ENCODE data around the gene STXBP4.

The STXBP4 gene

DNA sequence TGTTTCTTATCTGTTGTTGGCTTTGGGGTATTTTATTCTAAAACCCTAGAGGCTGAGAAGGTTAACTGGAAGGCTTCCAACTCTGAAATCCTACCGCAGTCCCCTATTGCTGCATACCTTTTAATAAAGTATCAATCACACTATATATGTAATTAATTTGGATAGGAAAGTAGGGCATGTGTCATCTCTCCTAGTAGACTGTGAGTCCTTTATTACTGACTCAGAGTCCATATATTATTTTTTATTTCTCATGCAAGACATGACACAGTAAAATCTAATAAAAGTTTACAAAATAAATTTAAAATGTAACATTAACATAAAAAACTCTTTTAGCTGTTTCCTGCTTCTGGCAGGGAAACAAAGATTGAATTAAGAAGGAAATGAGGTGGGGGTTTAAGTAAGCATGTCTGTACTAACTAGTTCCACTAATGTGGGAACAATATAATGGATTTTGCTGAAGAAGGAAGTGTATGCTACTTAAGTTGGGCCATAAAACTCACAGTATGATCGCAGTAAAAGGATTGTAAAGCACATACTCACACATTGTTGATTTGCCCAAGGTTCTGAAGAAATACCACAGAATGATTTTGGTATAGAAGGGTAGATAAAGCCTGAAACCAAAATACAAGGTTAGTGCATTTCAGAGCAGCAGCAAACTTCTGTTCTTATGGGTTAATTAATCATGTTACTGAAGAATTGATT, 198.6 kb downstream of the STXBP4 start:
- DNase-seq (ENCODE audit: low read depth in 2 of 2) = no peak

DNA sequence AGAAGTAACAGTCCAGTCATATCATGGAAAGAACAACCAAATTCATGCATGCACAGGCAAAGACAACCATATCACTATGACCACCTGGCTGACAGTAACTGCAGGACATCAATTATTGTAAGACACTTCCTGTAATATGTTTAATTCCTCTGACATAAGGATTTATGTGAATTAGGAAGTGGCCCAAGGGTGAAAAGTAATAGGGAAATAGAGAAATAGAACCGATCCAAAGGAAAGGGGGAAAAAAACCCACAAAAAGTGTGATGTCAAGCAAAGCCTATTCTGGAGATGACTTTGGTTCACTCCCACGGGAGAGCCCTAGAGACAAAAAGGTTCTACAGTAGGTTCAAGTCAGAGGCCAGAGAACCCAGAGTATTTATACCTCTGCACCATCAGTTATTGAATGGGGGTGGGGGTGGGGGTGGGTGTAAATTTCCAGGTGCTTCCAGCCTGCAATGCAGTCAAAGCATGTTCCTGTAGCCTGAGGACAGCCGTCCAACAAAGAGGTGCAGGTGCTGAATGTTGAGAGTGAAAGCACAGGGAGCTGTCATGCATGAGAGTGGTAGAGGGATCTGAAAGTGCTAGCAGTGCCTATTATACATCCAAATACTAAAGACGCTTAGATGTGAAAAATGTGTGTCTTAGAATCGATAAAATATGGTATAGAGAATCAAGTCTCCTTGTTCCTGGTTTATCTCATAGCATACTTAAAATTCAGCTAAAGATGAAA, 200.6 kb downstream of the STXBP4 start:
- DNase-seq (ENCODE audit: low read depth in 2 of 2) = no peak

DNA sequence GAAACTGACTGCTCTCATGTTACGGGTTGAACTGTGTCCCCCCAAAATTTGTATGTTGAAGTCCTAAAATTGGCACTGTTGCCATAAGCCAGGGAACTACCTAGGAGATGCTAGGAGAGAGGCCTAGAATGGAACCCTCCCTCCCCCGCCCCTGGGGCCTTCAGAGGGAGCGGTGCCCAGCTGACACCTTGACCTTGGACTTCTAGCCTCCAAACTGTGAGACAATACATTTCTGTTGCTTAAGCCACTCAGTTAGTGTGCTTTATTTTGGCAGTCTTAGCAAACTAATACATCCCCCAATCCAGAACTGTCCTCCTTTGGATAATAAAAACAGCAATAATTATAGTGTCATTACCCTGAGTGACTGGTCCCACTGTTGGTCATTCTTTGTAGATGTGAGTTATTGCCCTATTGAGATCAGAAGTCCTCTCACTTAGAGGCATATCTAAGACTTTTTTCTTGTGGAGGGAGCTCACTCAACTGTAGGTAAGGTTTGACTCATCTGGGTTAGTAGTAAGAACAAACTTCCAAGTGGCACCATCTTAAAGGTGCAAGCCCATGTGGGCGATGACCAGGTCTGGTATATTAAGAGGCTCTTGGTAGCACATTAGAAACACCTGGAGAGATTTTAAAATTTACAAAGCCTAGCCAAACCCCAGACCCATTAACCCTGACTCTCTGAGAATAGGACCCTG, 203.2 kb downstream of the STXBP4 start:
- no peak for DNase-seq (ENCODE audit: low read depth in 2 of 2)

DNA sequence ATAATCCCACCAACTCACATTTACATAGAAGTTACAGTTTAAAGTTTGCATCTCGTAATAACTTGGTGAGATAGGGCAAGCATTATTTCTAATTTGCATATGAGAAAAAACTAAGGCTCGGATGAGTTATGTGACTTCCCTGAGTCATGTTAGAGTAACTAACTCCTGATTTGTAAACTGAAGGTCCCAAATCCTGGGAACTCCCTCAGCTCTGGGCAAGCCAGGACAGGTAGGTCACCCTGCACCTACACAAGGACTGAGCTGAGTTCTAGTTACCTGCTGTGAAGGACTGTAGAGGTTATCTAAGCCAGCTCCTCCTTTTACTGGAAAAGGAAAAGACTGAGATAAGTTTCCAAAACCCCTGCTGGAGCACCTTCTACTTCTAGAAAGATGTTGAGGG, 204.0 kb downstream of the STXBP4 start:
- DNase-seq (ENCODE audit: low read depth in 2 of 2) = no peak

DNA sequence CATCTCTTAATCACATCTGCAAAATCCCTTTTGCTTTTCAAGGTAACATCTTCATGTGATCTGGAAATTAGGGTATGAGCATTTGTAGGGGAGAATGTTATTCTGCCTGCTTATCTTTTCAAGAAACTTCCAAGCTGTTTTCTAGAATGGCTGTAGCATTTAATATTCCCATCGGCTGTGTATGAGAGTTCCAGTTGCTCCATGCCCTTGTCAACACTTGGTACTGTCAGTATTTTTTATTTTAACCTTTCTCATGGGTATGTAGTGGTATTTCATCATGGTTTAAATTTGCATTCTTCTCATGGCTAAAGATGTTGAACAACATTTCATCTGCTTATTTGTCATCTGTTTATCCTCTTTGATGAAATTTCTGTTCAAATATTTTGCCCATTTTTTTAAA, 205.6 kb downstream of the STXBP4 start:
- no peak for DNase-seq (ENCODE audit: low read depth in 2 of 2)

DNA sequence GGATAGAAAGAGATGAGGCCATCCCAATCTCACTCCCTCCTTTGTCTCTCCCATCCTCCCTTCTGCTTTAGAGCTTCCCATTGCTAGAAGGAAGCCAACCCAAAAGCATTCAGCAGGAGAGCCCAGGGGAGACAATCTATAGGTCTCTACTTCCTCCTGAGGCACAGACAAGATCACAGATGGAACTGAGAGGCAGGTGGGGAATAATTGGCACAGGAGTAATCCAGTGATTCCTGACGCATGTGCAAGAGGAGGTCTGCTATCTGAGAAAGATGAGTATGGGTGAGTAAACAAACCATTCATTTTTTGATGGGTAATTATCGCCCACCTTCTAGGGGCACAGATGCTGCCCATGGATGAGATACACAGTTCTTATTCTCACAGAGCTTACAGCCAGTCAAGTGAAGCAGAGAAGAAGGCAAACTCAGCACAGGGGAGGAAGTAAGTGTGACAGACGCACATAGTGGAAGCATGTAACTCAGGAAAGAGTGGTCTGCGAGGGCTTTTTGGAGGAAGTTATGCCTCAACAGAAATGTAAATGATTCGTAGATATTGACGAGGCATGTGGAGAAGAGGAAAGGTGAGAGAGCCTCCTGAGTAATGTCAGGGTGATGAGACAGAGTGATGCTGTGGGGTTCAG, 207.3 kb downstream of the STXBP4 start:
- DNase-seq (ENCODE audit: low read depth in 2 of 2) = no peak

DNA sequence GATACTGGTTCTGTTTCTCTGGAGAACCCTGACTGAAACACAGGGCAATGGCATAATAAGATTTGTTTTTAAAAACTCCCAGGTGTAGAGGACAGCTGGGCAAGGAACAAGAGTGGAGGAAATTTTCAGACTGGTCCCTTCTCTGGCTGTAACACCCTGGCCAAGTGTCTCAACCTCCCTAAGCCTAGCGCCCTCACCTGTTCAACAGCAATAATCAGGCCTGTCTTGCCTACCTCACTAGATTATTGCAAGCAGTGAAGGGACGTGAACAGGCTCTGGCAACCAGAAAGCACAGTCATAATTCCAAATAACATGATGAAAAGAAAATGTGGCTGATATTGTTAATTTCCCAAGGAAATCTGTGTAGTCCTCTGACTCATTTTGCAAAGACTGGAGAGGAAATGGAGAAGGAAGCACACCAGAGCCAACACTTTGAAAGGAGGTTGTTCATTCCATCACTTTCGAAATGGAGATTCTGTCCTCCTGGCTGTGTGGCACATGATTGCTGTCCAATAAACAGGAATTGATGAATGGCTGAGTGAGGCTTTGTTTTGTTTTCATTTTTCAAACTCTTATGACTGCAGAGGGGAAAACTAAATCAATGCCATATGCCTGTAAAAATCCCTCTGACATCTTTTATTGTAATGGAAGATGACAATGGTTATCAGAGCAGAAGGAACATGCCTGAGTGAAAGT, 208.7 kb downstream of the STXBP4 start:
- no peak for DNase-seq (ENCODE audit: low read depth in 2 of 2)

DNA sequence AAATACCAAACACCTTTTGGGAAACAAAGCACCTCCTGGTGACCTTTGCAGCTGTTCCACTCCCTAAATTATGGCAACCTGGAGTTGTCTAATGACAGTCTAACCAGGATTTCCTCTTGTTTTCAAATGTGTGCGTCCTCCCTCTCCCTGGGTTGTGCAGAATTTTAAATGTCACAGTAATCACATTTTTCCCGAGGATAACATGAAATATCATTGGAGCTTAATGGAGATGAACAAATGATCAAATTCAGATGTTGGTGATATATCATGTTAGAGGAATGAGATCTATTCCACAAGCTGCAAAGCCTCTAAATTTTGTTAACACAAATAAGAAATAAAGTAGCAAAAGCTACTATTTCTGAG, 209.3 kb downstream of the STXBP4 start:
- no peak for DNase-seq (ENCODE audit: low read depth in 2 of 2)

DNA sequence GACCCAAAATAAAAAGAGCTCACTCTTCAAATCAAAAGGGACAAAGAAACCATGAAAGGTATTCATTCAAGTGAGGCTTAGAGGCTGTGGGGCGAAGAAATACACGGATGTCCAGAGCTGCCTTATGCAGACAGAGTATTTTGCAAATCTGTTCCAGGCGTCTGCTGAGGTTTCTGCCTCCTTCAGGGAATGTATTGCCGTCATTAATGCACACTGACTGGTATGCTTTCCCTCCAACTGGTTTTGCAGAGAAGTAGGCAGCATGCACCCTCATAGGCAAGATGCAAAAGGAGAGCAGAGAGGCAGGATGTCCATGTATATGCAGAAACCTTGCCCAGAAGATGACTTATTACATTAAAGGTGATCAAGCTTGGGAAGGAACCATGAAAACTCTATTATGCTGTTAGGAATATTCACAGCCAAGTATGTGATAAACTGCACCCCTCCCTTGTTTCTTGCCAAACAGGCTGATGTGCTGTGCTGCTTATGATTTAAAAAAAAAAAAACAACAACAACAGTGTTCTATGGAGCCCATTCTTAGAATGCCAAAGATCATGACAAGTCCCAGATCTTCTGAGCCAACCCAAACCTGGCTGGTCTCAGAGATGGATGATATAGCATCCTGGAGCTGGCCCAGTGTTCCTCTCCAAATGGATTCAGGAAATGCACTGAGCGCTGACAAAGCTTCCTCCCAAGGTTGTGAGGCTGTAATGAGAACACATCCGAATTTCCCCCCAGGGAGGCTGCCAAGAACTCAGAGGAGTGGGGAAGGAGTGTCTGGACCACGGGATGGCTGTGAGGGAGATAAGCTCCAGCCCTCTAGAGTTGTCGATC, 218.6 kb downstream of the STXBP4 start:
- no peak for DNase-seq (ENCODE audit: low read depth in 2 of 2)

DNA sequence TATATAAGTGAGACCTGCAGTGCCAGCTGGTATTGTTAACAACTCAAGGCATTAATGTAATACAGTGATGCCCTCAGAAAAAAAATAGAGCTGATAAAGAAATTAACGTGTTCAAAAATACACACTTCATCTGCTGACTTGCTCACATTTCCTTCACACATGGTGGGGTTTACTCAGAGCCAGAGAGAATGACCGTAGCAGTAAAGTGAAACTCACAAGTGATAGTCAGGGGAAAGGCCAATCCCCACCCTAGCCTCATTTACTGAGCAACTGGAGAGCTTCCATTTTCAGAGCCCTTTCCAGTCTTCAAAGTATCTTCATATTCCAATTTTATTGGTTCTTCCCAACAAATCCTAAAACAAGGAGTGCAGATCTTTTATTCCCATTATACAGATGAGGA, 222.2 kb downstream of the STXBP4 start:
- no peak for DNase-seq (ENCODE audit: low read depth in 2 of 2)

DNA sequence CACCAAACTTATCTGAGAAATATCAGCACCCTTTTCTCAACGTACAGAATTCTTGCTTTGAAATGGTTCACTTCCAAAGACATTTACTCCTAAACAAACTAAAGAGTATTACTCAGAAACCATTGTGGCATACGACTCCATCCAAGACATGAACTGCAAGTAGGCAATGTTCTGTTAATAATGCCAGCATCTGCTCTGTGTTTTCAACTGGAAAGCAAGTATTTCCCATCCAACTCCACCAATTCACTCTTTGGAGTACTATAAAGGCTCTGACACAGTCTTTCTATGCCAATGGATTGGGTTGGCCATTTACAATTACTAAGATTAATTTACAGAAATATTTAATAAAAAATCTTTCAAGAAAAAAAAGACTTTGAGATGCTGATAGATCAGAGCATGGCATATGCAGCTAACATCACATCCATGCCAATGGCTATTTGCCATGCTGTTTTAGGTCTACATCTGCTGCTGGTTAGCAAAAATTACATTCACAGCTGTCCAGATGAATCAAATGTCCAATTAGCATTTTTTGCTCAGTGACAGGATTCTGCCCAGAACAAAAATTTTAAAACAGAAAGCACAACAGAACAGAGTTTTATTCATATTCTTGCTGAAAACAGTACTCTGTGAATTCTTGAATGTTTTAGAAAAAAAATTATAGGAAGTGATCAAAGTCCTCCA, 230.3 kb downstream of the STXBP4 start:
- DNase-seq (ENCODE audit: low read depth in 2 of 2) = no peak

DNA sequence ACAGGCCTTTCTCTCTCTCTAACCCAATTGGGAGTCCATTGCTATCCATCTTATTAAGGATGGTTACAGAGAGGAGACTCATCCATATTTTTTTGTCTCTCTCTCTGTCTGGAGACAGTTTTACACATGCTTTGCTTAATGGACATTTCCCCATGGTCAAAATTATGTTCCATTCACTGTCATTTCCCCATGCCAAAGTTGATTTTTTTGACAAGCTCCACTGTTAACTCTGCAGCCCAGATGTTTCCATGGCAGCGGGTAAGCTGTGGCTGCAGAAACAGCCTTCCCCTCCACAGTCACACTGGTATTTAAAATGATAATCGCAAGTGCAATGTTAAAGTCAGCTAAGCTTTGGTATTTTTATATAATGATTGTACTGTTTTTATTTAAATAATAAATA, 232.3 kb downstream of the STXBP4 start:
- no peak for DNase-seq (ENCODE audit: low read depth in 2 of 2)

DNA sequence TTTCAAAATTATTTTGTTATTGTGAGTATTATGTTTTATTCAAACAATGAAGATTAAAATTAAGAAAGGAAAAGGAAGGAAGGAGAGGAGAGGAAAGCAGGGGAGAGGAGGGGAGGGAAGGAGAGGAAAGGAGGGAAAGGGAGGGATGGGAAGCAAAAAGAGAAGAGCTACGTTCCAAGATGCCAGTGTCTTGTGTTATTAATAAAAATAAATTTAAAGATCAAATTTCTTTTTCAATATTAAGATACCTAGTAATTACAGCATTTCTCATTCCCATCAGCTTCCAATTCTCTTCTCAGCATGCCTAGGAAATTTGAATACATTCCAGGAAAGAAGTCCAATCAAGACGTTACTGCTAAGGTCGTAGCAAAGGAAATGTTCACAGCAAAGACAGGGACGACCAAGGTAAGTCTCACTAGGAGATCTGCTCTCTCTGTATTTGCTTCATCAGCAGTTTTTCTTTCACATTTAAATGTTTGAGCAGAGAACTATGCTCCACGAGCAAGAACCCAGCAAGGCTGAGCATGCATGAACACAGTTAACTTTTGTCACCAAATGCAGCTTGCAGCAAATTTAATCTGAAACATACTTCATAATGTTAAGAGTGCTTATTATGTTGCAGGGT, 232.9 kb downstream of the STXBP4 start:
- no peak for DNase-seq (ENCODE audit: low read depth in 2 of 2)

DNA sequence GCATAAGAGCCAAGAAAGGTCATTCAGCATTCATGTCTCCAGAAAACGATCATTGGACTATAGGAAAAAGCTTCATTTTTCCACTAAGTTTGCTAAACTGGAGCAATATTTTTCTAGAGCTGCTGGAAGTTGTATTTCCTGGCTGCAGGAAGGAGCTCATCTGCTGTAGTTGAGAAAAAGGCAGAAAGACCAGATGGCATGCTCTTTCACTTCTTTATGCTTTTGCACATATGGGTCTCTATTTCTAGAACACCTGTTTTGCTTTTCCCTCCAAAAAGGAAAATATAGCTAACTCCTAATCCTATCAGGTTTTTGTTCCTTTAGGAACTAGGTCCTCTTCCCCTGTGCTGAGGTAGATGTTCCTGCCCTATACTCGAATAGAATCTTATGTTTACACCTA, 234.3 kb downstream of the STXBP4 start:
- DNase-seq (ENCODE audit: low read depth in 2 of 2) = no peak

DNA sequence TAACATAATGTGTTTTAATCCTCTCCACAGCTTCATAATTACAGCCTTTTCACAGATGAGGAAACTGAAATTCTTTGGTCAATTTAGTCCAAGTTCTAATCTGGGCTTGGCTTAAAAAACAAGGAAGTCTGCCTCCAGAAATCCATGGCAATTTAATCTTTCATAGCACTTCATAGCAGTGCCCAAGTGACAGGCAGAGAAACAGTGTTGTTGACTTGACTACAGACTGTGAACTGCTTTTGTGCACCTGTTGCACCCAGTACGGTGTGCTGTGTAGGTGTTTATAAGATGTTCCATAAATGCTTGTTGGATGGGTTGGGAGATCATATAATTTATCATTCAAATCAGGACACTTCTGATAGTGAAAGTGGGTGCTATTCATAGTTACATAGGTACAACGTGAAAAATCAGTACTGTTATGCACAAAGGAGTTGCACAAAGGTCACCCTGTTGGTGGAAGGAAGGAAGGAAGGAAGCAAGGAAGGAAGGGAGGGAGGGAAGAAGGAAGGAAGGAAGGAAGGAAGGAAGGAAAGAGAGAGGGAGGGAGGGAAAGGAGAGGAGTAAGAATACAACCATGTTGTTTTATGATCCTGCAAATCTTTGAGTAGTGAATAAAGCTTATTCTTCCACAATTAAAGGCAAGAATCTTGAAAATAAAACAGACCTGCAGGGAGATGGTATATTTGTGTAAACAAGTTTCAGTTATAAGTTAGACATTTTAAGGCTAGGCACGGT, 239.7 kb downstream of the STXBP4 start:
- DNase-seq (ENCODE audit: low read depth in 2 of 2) = no peak

DNA sequence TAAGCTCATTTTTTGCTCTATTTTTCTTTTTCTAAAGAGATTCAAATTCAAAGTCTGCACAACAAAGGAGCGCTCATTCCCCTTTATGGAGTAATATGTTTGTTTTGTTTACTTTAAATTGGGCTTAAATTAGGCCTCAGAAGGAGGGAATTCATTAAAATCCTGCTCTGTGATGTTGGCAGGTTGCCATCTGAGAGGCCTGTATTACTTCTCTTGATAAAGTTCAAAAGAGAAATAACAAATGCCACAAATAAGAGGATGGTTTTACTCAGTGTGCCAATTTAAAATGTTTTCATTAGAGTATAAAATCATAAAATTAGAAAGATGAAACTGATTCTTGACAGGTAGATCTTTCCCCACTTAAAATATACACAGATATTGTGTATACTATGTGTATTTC, 241.7 kb downstream of the STXBP4 start:
- DNase-seq (ENCODE audit: low read depth in 2 of 2) = no peak

DNA sequence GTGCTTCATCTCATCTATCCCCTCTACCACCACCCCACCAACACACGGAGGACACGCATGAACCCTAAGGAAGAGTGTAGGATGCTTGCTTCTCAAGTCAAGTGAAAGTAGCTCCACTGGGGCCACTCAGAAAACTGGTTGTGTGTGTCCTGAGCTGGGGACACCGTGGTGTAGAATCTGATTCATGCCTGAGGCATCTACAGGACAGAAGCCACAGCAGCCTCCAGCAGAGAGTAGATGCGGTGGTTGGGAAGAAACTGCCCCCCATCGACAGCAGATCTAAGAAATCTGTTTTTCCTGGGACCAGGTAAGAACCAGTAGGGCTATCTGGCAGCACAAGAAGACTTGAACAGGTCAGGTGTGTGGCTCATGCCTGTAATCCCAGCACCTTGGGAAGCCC, 244.3 kb downstream of the STXBP4 start:
- no peak for DNase-seq (ENCODE audit: low read depth in 2 of 2)

DNA sequence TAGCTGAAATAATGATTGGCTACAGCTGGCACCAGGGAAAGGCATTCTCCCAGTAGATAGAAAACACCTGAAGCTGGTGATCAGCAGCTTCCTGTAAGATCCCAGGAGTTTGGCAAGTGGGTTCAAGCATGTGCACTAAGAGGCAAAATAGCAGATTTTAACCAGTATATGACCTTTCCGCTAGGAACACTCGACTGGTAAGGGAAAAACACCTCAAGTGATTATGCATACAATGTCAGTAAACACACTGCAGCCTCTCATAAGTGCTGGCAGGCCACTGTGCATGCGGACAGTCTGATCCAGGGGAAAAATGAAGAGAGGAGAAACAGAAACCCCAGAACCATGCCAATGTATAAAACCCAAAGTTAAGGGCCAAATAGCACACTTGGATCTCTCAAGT, 247.1 kb downstream of the STXBP4 start:
- DNase-seq (ENCODE audit: low read depth in 2 of 2) = no peak

DNA sequence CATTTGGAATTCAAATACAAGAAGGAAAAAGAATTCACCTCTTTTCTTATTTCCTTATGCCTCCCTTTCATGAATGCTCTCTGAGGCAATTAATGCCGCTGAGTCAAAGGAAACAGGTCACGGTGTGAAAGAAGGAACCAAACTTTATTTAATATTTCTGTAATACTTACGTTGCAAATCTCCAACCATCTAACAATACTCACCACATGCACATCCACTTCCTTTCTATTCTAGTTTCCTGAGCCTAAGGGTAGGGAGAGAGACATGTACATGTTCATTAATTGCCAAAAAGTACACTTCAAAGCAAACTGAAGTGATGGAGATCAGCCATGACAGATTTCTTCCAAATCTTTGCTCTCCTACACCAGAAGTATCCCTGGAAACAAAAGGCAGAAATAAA, 248.3 kb downstream of the STXBP4 start:
- DNase-seq (ENCODE audit: low read depth in 2 of 2) = no peak
